ENCODE measurements around the gene DAGLB.

DNA sequence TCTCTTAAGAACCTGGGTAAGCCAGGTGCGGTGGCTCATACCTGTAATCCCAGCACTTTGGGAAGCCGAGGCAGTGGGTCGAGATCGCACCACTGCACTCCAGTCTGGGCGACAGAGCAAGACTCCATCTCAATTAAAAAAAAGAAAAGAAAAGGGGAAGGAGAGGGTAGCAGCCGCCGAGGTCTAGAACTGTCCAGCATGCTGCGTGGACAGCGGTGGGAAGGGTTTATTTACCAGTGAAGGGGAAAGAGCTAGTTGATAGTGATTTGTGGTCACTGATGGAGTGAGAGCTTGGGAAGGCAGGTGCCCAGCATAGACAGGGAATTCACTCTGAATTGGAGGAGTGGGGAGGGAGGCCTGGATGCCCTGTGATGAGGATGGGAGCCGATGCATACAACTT lies 43.4 kb upstream of the DAGLB start:
- TF ChIP-seq HDGF (IDR thresholded peaks at IDR 0.05; ENCODE audit: borderline replicate concordance) (no peak), SP1 (IDR thresholded peaks at IDR 0.05) (no peak), FOXA1 (IDR thresholded peaks at IDR 0.05) (no peak), ZNF384 (IDR thresholded peaks at IDR 0.05) (no peak), SUZ12 (IDR thresholded peaks at IDR 0.05) (no peak), NFRKB (IDR thresholded peaks at IDR 0.05) (no peak), ELF4 (IDR thresholded peaks at IDR 0.05) (no peak)

Data from HEK293T (cell line).